HG03280 (cell line): ENCODE measurements around the gene BTNL2.
"Not testable (repeated sequence)": the region's sequence is repeated elsewhere in the genome, so short reads cannot be mapped to it uniquely, and the experiment has no call there.

Experiments
- ATAC-seq: cut with Tn5 transposase; IDR thresholded peaks from one replicate; pipeline ENCODE4 v1.9.1; 2021; ENCODE audit warnings: mild to moderate bottlenecking, moderate library complexity; ENCODE audit not compliant: unreplicated experiment

Gene BTNL2, protein sequence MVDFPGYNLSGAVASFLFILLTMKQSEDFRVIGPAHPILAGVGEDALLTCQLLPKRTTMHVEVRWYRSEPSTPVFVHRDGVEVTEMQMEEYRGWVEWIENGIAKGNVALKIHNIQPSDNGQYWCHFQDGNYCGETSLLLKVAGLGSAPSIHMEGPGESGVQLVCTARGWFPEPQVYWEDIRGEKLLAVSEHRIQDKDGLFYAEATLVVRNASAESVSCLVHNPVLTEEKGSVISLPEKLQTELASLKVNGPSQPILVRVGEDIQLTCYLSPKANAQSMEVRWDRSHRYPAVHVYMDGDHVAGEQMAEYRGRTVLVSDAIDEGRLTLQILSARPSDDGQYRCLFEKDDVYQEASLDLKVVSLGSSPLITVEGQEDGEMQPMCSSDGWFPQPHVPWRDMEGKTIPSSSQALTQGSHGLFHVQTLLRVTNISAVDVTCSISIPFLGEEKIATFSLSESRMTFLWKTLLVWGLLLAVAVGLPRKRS

DNA sequence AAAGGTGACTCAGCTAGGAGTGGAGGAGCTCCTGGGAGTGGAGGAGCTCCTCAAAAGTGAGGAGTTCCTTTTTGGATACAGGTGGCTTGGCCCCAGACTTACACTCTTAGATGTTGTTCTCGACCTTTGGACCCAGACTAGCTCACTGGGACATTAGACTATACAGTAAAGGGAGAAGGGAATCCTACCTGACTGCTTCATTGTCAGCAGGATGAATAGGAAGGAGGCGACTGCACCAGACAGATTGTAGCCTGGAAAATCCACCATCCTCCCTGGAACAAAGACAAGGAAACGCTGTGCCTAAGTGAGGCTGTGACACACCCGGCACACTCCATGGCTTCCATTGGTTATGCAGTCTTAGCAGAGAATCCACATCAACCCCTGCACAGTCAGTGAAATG lies at the start of gene BTNL2:
BTNL2 (minus strand) TSS at position 325 of the 400 bp plus-strand sequence; CDS start at position 267, 58 bp downstream.
- ATAC-seq = no peak

GRCh38 chr6:32449088-32449736 lies 42.2 kb upstream of the BTNL2 start:
- no peak for ATAC-seq

- no peak for ATAC-seq
Measured at GRCh38 chr6:32447932-32448331, 41.0 kb upstream of the BTNL2 start.

GRCh38 chr6:32445321-32445854 lies 38.4 kb upstream of the BTNL2 start:
- ATAC-seq = no peak

GRCh38 chr6:32444433-32444832 lies 37.5 kb upstream of the BTNL2 start:
- ATAC-seq = no peak

- no peak for ATAC-seq
Measured at GRCh38 chr6:32442977-32443552, 36.1 kb upstream of the BTNL2 start.

GRCh38 chr6:32442243-32442667 lies 35.3 kb upstream of the BTNL2 start:
- no peak for ATAC-seq

DNA sequence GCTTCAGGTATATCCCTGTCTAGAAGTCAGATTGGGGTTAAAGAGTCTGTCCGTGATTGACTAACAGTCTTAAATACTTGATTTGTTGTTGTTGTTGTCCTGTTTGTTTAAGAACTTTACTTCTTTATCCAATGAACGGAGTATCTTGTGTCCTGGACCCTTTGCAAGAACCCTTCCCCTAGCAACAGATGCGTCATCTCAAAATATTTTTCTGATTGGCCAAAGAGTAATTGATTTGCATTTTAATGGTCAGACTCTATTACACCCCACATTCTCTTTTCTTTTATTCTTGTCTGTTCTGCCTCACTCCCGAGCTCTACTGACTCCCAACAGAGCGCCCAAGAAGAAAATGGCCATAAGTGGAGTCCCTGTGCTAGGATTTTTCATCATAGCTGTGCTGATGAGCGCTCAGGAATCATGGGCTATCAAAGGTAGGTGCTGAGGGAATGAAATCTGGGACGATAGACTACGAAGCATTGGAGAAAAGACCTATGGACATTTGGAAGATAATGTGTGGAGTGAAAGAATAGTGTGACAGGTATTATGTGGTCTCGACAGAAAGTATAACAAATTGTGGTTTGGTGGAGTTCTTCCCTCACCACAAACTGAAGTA lies 32.7 kb upstream of the BTNL2 start, which contains the start of gene HLA-DRA:
HLA-DRA (plus strand) TSS at position 286 of the 613 bp plus-strand sequence; CDS start at position 350, 64 bp downstream.
- ATAC-seq = peak; percentile 71

- no peak for ATAC-seq
Measured at GRCh38 chr6:32439139-32439538, 32.2 kb upstream of the BTNL2 start.

- ATAC-seq = peak; percentile 67
Measured at GRCh38 chr6:32436995-32437836, 30.2 kb upstream of the BTNL2 start.

- no peak for ATAC-seq
Measured at GRCh38 chr6:32436186-32436585, 29.2 kb upstream of the BTNL2 start.

DNA sequence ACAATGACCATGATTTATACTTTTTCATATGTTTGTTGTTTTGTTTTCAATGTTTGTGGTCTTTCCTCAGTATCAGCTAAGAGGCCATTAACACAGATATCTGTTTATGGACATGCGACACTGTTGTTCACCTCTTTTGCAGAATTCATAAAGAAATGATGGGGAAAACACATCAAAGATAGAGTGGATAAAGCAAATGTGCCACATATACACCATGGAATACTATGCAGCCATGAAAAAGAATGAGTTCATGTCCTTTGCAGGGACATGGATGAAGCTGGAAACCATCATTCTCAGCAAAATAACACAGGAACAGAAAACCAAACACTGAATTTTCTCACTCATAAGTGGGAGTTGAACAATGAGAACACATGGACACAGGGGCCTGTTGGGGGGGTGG lies 27.0 kb upstream of the BTNL2 start:
- not testable (repeated sequence) for ATAC-seq

GRCh38 chr6:32432050-32432450 lies 25.1 kb upstream of the BTNL2 start:
- no peak for ATAC-seq

- ATAC-seq = no peak
Measured at GRCh38 chr6:32431142-32431541, 24.2 kb upstream of the BTNL2 start.

DNA sequence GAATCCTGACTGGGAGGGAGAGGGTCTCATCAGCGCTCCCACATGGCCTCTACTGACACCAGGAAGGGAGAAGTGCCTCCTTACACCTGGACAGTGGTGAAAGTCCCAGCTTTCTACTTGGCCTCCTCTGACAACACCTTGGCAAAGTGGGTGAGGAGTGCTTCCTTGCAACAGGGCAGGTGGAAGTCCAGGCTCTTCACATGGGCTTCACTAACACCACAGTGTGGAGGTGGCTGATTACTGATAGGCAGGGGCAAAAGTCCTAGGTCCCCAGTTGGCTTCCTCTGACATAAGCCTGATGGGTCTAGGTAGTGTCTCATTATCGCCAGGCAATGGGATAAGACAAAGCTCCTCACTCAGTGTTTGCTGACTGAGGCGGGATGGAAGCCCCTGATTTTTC lies 23.2 kb upstream of the BTNL2 start:
- ATAC-seq = no peak

- ATAC-seq = no peak
Measured at GRCh38 chr6:32427934-32428474, 21.0 kb upstream of the BTNL2 start.

GRCh38 chr6:32427218-32427617 lies 20.2 kb upstream of the BTNL2 start:
- no peak for ATAC-seq

DNA sequence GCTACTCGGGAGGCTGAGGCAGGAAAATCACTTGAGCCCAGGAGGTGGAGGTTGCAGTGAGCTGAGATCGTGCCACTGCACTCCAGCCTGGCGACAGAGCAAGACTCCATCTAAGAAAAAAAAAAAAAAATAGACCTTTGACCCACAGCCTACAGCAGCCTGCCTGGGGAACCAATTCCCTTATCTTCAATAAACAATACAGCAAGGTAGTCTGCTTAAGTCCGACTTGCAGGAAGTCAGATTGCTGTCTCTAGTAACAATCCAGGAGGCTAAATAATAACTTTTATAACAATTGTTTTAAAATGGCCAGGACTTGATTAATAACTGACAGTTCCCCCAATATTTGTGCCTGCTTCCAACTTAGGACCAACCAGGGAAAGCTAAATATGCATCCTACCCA lies 19.4 kb upstream of the BTNL2 start:
- ATAC-seq = no peak

DNA sequence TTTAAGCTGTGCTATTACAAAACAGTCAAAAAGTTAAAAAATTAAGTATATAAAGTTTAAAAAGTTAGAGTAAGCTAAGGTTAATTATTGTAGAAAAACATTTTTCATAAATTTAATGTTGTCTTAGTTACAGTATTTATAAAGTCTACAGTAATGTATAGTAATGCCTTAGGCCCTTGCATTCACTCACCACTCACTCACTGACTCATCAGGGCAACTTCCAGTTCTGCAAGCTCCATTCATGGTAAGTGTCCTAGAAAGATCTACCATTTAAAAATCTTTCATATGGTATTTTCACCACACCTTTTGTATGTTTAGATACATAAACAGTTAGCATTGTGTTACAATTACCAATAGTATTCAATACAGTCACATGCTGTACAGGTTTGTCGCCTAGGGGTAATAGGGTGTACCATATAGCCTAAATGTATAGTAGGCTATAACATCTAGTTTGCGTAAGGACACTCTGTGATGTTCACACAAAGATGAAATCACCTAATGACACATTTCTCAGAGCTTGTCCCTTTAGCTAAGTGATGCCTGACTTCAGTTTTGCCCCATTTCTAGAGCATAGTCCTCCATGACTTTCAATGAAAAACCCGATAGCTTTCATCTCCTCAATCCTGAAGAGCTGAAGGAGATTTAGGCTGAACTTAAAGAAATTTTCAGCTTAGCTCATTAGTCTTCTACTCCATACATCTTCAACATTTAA lies 17.8 kb upstream of the BTNL2 start:
- ATAC-seq = no peak
